Measurements from ENCODE around the gene SEMA3A.

The SEMA3A gene

DNA sequence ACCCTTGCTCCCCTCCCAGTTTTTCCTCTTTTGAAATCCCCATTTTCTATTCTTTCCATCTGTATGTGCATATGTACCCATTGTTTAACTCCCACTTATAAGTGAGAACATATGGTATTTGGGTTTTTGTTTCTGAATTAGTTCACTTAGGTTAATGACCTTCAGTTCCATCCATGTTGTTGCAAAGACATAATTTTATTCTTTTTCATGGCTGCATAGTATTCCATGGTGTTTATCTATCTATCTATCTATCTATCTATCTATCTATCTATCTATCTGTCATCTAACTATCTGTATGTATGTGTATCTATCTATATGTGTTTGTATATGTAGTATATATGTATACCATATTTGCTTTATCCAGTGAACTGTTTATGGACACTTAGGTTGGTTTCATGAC, 281.4 kb downstream of the SEMA3A start:
- no peak for DNase-seq

DNA sequence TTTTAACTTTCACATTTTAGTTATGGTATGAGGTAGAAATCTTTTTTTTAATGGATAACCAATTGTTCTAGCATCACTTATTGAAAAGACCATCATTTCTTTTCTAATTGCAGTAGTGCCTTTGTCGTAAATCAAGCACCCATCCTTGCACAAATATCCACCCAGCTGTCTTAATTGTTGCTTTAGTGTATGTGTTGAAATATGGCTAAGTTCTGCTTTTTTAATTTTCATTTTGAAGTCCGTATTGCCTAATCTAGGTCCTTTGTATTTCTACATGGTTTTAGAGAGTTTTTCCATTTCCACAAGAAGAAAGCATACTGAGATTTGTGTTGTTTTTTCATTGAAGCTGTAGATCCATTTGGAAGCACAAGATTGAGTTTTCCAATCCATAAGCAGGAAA, 286.1 kb downstream of the SEMA3A start:
- DNase-seq = no peak
